ENCODE data around the gene SPRYD3.
"Not testable (repeated sequence)": the region's sequence is repeated elsewhere in the genome, so short reads cannot be mapped to it uniquely, and the experiment has no call there.

Gene SPRYD3

GRCh38 chr12:53101931-53102781, 23.0 kb upstream of the SPRYD3 start:
- no peak for DNase-seq (ENCODE audit: low read depth, low spot score)

DNA sequence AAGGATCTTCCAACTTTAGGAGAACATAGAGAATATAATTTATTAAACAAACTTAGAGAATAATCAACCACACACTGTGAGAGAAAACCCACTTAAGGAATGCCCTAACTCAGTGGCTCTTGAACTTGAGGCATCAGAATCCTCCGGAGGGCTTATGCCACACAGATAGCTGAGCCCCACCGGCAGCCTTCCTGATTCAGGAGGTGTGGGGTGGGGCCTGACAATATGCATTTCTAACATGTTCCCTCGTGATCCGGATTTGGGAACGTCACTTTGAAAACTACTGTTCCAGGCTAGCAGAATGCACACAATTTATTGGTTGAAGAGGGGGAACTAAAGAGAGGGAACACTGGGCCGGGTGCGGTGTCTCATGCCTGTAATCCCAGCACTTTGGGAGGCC, 22.1 kb upstream of the SPRYD3 start:
- DNase-seq (ENCODE audit: low read depth, low spot score) = no peak

- no peak for DNase-seq (ENCODE audit: low read depth, low spot score)
Observed at GRCh38 chr12:53100466-53101151, 21.4 kb upstream of the SPRYD3 start.

- peak; percentile 85 for DNase-seq (ENCODE audit: low read depth, low spot score)
Observed at GRCh38 chr12:53099071-53099882, 20.1 kb upstream of the SPRYD3 start.

DNA sequence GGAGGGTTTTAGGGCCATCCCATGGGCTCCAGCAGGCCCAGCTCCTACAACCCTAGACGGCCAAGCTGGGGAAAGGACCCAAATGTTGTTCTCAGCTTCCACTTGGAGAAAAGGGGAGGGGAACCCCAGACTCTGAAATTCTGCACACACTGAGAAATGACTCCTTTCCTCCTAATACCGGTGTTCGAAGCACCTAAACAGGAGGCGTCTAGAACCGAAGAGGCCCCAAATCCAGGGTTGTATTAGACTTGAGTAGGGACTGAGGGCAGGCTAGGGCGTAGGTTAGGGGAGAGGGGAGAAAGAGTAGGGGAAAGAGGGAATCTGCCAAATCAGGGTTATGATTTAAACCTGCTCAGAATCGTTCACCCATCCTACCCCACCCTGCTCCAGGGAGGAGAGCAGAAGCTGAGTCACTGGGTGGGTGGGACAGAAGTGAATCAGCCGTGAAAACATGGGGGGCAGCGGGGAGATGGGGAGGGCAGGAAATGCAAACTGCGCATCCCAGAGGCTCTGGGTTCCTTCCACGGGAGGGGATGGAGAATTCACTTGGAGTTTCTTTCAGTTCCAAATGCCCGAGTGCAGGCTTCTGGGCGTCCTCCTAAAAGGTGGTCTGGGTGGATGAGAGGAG, 19.3 kb upstream of the SPRYD3 start:
- DNase-seq (ENCODE audit: low read depth, low spot score) = no peak

- no peak for DNase-seq (ENCODE audit: low read depth, low spot score)
Observed at GRCh38 chr12:53097564-53098353, 18.6 kb upstream of the SPRYD3 start, which contains the start of gene IGFBP6. IGFBP6 (plus strand) TSS chr12:53097667; CDS start chr12:53097718, 51 bp downstream.

DNA sequence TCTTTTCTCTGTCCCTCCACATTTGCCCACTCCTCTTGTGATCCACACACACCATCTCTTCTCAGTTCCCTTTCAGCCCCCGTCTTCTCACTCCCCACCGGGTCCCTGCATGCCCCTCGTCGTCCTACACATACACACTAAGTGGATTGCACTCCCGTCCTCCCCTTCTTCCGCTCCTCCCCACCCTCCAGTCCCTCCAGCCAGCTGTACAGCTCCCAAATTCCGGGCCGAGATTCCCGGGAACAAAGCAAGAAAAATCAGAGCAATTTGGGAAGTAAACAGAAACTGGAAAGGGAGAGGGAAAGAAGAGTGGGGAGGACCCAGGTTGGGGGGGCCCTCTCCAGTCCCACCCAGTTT, 18.0 kb upstream of the SPRYD3 start:
- DNase-seq (ENCODE audit: low read depth, low spot score) = no peak

DNA sequence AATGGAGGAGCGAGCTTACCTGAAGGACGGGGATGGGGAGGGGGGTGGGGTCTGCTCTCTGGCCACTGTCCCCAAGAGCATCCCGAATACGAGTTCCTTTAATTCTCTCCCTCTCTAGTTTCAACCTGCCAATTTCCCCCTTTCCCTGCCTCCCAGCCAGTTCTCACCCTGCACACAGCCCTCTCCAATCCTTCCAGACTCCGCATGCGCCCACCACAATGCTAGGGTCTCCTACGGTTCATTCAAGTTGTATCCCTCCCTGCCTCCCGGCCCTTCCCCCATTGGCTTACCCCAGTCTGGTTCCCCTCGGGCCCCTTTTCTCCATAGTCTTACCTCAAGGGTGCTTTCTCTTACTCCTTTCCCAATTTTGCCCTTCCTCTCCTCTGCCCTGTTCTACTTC, 17.6 kb upstream of the SPRYD3 start:
- no peak for DNase-seq (ENCODE audit: low read depth, low spot score)

- DNase-seq (ENCODE audit: low read depth, low spot score) = no peak
Observed at GRCh38 chr12:53096089-53096741, 17.0 kb upstream of the SPRYD3 start.

DNA sequence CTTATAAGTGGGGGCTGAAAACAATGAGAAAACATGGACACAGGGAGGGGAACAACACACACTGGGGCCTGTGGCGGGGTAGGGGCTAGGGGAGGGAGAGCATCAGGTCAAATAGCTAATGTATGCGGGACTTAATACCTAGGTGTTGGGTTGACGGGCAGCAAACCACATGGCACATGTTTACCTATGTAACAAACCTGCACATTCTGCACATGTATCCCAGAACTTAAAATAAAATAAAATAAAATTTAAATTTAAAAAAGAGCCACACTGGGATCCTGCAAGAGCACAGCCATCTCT, 16.4 kb upstream of the SPRYD3 start:
- not testable (repeated sequence) for DNase-seq (ENCODE audit: low read depth, low spot score)

DNA sequence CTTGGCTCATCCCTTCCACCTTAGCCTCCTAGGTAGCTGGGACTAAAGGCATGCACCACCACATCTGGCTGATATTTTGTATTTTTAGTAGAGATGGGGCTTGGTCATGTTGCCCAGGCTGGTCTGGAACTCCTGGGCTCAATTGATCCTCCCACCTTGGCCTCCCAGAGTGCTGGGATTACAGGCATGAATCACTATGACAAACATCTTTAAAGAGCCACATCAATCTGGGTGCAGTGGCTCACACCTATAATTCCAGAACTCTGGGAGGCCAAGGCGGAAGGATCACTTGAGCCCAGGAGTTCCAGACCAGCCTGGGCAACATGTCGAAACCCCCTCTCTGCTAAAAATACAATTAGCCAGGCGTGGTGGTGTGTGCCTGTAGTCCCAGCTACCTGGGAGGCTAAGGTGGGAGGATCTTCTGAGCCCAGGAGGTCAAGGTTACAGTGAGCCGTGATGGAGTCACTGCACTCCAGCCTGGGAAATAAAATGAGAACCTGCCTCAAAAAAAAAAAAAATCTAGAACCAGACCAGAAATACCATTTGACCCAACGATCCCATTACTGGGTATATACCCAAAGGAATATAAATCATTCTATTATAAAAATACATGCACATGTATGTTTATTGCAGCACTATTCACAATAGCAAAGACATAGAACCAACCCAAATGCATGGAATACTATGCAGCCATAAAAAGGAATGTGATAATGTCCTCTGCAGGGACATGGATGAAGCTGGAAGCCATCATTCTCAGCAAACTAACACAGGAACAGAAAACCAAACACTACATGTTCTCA, 15.8 kb upstream of the SPRYD3 start:
- not testable (repeated sequence) for DNase-seq (ENCODE audit: low read depth, low spot score)

DNA sequence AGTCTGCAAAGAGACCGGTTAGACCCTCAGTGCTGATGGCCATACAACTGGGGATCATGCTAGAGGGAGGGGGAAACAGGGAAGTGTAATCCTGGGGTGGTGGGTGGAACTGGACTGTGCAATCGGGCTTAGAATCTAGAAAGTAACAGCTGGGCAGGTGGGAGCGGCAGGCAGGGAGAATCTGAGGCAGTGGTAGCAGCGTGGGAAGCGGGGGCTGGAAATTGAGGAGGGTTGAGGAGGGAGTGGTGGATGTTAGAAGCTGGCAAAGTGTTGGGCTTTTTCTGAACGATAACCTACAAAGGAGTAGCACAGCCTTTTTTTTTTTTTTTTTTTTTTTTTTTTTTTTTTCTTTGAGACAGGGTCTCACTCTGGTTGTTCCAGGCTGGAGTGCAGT, 15.2 kb upstream of the SPRYD3 start:
- DNase-seq (ENCODE audit: low read depth, low spot score) = no peak

GRCh38 chr12:53093777-53094393, 14.7 kb upstream of the SPRYD3 start:
- no peak for DNase-seq (ENCODE audit: low read depth, low spot score)

DNA sequence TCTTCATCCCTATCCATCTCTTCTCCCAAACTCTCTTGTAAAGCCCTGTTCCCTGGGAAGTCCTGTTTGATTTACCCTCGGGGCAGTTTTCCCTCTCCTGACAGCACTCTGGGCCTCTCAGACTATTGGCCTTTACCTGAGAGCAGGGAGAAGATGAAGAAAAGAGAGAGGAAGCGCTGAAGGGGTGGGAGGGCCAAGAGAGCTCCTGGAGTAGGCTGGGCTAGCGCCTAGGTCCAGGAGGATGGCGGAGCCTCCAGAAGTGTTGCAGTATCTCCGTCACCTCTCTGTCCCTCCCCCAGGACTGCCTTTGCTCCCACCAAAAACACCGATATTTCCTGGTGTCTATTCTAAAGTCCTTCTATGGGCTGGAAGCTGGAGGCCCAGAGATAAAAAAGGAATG, 12.6 kb upstream of the SPRYD3 start:
- DNase-seq (ENCODE audit: low read depth, low spot score) = no peak

- DNase-seq (ENCODE audit: low read depth, low spot score) = no peak
Observed at GRCh38 chr12:53090554-53090953, 11.4 kb upstream of the SPRYD3 start.

- no peak for DNase-seq (ENCODE audit: low read depth, low spot score)
Observed at GRCh38 chr12:53090105-53090504, 10.9 kb upstream of the SPRYD3 start.

DNA sequence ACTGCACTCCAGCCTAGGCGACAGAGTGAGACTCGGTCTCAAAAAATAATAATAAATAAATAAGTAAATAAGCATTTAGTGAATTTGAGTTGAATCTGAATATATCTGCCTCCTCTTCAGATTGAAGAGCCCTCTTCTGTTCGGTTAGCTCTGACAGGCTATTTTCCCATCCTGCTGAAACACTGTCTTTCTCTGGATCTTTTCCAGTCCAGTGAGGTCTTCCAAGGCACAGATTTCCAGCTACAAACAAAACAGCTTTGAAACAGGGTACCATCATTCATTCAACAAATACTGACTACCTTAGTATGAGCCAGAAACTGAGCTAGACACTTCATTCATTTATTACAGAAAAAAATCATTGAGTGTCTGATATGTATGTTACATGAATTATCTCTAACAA, 7.2 kb upstream of the SPRYD3 start:
- no peak for DNase-seq (ENCODE audit: low read depth, low spot score)

- no peak for DNase-seq (ENCODE audit: low read depth, low spot score)
Observed at GRCh38 chr12:53082637-53083175, 3.5 kb upstream of the SPRYD3 start.

Data from smooth muscle cell of the brain vasculature (primary cell).